LNCaP clone FGC (cell line): ENCODE results near the gene SEPTIN3.

Experiments
- DNase-seq: peaks from one replicate; pipeline ENCODE4 v3.0.0-alpha.2; 2011; ENCODE audit warnings: low read depth
- H3K4me3 ChIP-seq: 2 replicates; pipeline ENCODE4 v1.5.1; 2011; ENCODE audit warnings: mild to moderate bottlenecking, low read depth, low read length, control low read depth
- CTCF ChIP-seq: IDR thresholded peaks from 2 replicates; pipeline ENCODE4 v1.5.1; 2012; ENCODE audit warnings: mild to moderate bottlenecking; ENCODE audit not compliant: control insufficient read depth, insufficient read depth; ENCODE audit errors: extremely low read depth

Gene SEPTIN3

GRCh38 chr22:41925783-41926460 lies 43.3 kb upstream of the SEPTIN3 start:
- no peak for DNase-seq
- peak; percentile 86 for TF ChIP-seq CTCF
- H3K4me3 ChIP-seq, result no peak overlapping the region

GRCh38 chr22:41927813-41928212 lies 41.4 kb upstream of the SEPTIN3 start:
- no peak for TF ChIP-seq CTCF
- DNase-seq, result no peak
- no peak overlapping the region for H3K4me3 ChIP-seq

- TF ChIP-seq CTCF, result no peak
- no peak overlapping the region for H3K4me3 ChIP-seq
- DNase-seq, result no peak
Measured at GRCh38 chr22:41928593-41929417, 40.4 kb upstream of the SEPTIN3 start.

- H3K4me3 ChIP-seq, result no peak overlapping the region
- no peak for DNase-seq
- no peak for TF ChIP-seq CTCF
Measured at GRCh38 chr22:41929418-41929810, 39.8 kb upstream of the SEPTIN3 start.

- no peak overlapping the region for H3K4me3 ChIP-seq
- no peak for DNase-seq
- TF ChIP-seq CTCF, result no peak
Measured at GRCh38 chr22:41931701-41932269, 37.5 kb upstream of the SEPTIN3 start.

- DNase-seq, result no peak
- H3K4me3 ChIP-seq, result no peak overlapping the region
- TF ChIP-seq CTCF, result no peak
Measured at GRCh38 chr22:41932353-41932752, 36.9 kb upstream of the SEPTIN3 start.
